HEK293 (cell line): ENCODE data around the gene HCFC1.
"Not testable (repeated sequence)": the region's sequence is repeated elsewhere in the genome, so short reads cannot be mapped to it uniquely, and the experiment has no call there.

ENCODE experiments used
- CTCF ChIA-PET: fragments of 350-600 bp; formaldehyde crosslinking; extraction: SDS; loops from one replicate; lab custom pipeline; 2021; ENCODE audit warnings: antibody characterized with exemption; lab: Yijun Ruan, JAX
- POLR2A ChIA-PET: fragments of 300-600 bp; formaldehyde crosslinking; extraction: SDS; loops from one replicate; lab custom pipeline; 2020; ENCODE audit warnings: antibody characterized with exemption, inconsistent platforms; lab: Yijun Ruan, JAX
- H3K27ac ChIP-seq: fragments of 200-500 bp; sonication (Bioruptor generic); 2 replicates; pipeline ENCODE4 v1.5.1; 2014; ENCODE audit warnings: low read depth, low read length, control low read depth, inconsistent platforms; ENCODE audit errors: extremely low read depth
- H3K36me3 ChIP-seq, 2 experiments: fragments of 200-500 bp in 1 of 2; sonication (Bioruptor generic) in 1 of 2; 1 replicate in 1 of 2; 2 replicates in 1 of 2; pipeline ENCODE4 v1.5.1; 2014 to 2017; ENCODE audit warnings: inconsistent platforms in 2 of 2, low read length in 2 of 2; ENCODE audit not compliant: control insufficient read depth in 2 of 2, insufficient read depth in 1 of 2
- H3K4me1 ChIP-seq: fragments of 200-500 bp; sonication (Bioruptor generic); 2 replicates; pipeline ENCODE4 v1.5.1; 2014; ENCODE audit warnings: mild to moderate bottlenecking, low read length, inconsistent platforms; ENCODE audit not compliant: control insufficient read depth, insufficient read depth
- H3K4me3 ChIP-seq: 2 replicates; pipeline ENCODE4 v1.5.1; 2011; ENCODE audit warnings: low read depth, mild to moderate bottlenecking, control low read depth, low read length, moderate library complexity
- H3K9me3 ChIP-seq: fragments of 200-500 bp; sonication (Bioruptor generic); 2 replicates; pipeline ENCODE4 v1.5.1; 2014; ENCODE audit warnings: low read depth, low read length, inconsistent platforms; ENCODE audit not compliant: control insufficient read depth, insufficient read depth
- BCL11B ChIP-seq: fragments of 450-650 bp; formaldehyde crosslinking; IDR thresholded peaks from 2 replicates; pipeline ENCODE4 v1.5.1; 2016; ENCODE audit warnings: low read depth, missing biosample characterization, missing genetic modification characterization
- HOXC10 ChIP-seq: sonication (generic); formaldehyde crosslinking; IDR thresholded peaks from 2 replicates; pipeline ENCODE4 v1.8.1; 2023; ENCODE audit warnings: mild to moderate bottlenecking, missing genetic modification reagents
- ZBTB1 ChIP-seq: fragments of 450-650 bp; formaldehyde crosslinking; IDR thresholded peaks from 2 replicates; pipeline ENCODE4 v1.5.1; 2016; ENCODE audit warnings: missing biosample characterization, missing genetic modification characterization
- ZFP69B ChIP-seq: fragments of 450-650 bp; formaldehyde crosslinking; IDR thresholded peaks from 2 replicates; pipeline ENCODE4 v1.5.1; 2016; ENCODE audit warnings: missing biosample characterization, missing genetic modification characterization
- ZNF10 ChIP-seq: fragments of 450-650 bp; formaldehyde crosslinking; IDR thresholded peaks from 2 replicates; pipeline ENCODE4 v1.5.1; 2017; ENCODE audit warnings: missing biosample characterization, missing genetic modification characterization
- ZNF510 ChIP-seq: fragments of 450-650 bp; formaldehyde crosslinking; IDR thresholded peaks from 2 replicates; pipeline ENCODE4 v1.5.1; 2018; ENCODE audit warnings: mild to moderate bottlenecking, missing genetic modification characterization, missing biosample characterization; ENCODE audit not compliant: insufficient replicate concordance
- ZNF837 ChIP-seq: fragments of 450-650 bp; formaldehyde crosslinking; IDR thresholded peaks from 2 replicates; pipeline ENCODE4 v1.5.1; 2016; ENCODE audit warnings: missing biosample characterization, missing genetic modification characterization
- TF ChIP-seq, protein P1 (sequence below): fragments of 450-650 bp; formaldehyde crosslinking; IDR thresholded peaks from 2 replicates; pipeline ENCODE4 v1.5.1; 2017; ENCODE audit warnings: missing biosample characterization, missing genetic modification characterization
- TF ChIP-seq, protein P2 (sequence below): fragments of 450-650 bp; formaldehyde crosslinking; IDR thresholded peaks from 2 replicates; pipeline ENCODE4 v1.5.1; 2016; ENCODE audit warnings: missing biosample characterization, missing genetic modification characterization

The HCFC1 gene

DNA sequence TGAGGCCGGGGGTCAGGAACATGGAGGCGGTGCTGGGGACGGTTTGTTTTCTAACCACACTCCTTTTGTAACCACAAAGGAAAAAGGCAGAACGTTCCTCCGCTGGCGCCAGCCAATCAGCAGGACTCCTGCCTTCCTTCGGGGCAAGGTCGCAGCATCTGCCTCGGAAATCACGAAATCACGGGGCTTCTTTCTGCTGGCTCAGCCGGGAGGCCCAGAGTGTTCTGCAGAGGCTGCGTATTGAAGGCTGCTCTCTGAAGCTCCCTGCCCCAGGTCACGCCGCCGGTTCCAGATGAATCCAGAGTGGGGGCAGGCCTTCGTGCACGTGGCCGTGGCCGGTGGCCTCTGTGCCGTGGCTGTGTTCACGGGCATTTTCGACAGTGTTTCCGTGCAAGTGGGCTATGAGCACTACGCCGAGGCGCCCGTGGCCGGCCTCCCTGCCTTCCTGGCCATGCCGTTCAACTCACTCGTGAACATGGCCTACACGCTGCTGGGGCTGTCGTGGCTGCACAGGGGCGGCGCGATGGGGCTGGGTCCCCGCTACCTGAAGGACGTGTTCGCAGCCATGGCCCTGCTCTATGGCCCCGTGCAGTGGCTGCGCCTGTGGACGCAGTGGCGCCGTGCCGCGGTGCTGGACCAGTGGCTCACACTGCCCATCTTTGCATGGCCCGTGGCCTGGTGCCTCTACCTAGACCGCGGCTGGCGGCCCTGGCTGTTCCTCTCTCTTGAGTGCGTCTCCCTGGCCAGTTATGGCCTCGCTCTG is 10.3 kb upstream of the HCFC1 start:
- no peaks in the 10 kb centered on the region for H3K4me1 ChIP-seq
- POLR2A ChIA-PET = interaction anchor here (1.6 to 1.9 kb wide), 2 partner anchors 9 to 11 kb away, joined by 4 to 8 read pairs; partner anchors contain the start of genes HCFC1 and TMEM187

DNA sequence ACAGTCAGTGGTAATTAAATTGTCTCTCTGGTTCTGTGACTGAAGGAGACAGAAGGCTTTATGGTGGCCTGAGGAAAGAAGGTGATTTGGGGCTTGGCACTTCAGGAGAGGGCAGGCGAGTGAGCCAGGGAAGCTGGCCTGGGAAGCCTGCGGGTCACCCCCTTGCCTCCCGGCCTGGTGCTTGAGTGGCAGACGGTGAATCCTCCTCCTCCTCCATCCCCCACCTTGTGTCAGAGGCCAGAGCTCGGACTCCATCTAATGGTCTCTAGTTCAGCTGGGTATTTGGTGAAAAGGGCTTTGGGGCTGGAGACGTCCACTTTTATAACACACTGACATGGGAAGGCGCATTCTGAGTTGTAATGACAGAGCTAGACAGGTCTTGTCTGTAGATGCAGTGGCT is 9.6 kb upstream of the HCFC1 start:
- no peak overlapping the region for H3K4me3 ChIP-seq
- no peaks in the 10 kb centered on the region for H3K36me3 ChIP-seq
- ChIA-PET POLR2A (interaction anchor here (1.6 to 1.9 kb wide), 2 partner anchors 9 to 10 kb away, joined by 4 to 8 read pairs; partner anchors contain the start of genes HCFC1 and TMEM187), CTCF (interaction anchor here (0.7 to 1.1 kb wide), 2 partner anchors 32 to 424 kb away, joined by 3 to 5 read pairs; no protein-coding TSS in a partner anchor)
- no peak overlapping the region for H3K27ac ChIP-seq
- TF ChIP-seq BCL11B (tag by site-specific recombination) (no peak), ZBTB1 (tag by site-specific recombination) (no peak)
- H3K9me3 ChIP-seq = no peaks in the 10 kb centered on the region
- no peaks in the 10 kb centered on the region for H3K4me1 ChIP-seq

More for the DNA sequence above, 10.3 kb upstream of the HCFC1 start:
- CTCF ChIA-PET = interaction anchor here (0.6 to 1.1 kb wide), 2 partner anchors 9 to 31 kb away, joined by 3 read pairs; partner anchors contain the start of gene TMEM187
- H3K36me3 ChIP-seq = no peaks in the 10 kb centered on the region
- TF ChIP-seq, protein P1, sequence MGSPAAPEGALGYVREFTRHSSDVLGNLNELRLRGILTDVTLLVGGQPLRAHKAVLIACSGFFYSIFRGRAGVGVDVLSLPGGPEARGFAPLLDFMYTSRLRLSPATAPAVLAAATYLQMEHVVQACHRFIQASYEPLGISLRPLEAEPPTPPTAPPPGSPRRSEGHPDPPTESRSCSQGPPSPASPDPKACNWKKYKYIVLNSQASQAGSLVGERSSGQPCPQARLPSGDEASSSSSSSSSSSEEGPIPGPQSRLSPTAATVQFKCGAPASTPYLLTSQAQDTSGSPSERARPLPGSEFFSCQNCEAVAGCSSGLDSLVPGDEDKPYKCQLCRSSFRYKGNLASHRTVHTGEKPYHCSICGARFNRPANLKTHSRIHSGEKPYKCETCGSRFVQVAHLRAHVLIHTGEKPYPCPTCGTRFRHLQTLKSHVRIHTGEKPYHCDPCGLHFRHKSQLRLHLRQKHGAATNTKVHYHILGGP (tag by site-specific recombination) = no peak
- TF ChIP-seq HOXC10 = 0 out of 2 replicates have a peak, but pooled peaks have one; percentile 28
- TF ChIP-seq, all 188 proteins: peak for 1
- no peak overlapping the region for H3K4me3 ChIP-seq
- no peak overlapping the region for H3K27ac ChIP-seq
- no peaks in the 10 kb centered on the region for H3K9me3 ChIP-seq

DNA sequence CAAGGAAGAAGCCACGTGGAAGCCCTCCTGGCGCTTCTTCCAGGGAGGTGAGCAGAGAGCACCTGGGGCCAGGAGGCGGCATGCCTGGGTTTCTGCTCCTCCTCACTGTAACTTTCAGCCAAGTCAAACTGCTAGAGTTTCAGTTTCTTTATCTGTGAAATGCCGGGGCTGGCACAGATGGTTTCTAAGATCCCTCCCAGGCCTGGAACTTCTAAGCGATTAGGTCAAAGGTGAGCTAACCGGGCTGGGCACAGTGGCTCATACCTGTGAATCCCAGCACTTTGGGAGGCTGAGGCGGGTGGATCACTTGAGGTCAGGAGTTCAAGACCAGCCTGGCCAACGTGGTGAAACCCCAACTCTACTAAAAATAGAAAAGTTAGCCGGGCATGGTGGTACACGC is 8.8 kb upstream of the HCFC1 start:
- H3K4me3 ChIP-seq, H3K36me3 ChIP-seq, H3K4me1 ChIP-seq, H3K27ac ChIP-seq, CTCF ChIA-PET, H3K9me3 ChIP-seq: not testable (repeated sequence)
- POLR2A ChIA-PET = interaction anchor here (0.6 to 1.9 kb wide), 3 partner anchors 8 to 109 kb away, joined by 4 to 9 read pairs (median 8); partner anchors contain the start of genes HCFC1 and TMEM187

DNA sequence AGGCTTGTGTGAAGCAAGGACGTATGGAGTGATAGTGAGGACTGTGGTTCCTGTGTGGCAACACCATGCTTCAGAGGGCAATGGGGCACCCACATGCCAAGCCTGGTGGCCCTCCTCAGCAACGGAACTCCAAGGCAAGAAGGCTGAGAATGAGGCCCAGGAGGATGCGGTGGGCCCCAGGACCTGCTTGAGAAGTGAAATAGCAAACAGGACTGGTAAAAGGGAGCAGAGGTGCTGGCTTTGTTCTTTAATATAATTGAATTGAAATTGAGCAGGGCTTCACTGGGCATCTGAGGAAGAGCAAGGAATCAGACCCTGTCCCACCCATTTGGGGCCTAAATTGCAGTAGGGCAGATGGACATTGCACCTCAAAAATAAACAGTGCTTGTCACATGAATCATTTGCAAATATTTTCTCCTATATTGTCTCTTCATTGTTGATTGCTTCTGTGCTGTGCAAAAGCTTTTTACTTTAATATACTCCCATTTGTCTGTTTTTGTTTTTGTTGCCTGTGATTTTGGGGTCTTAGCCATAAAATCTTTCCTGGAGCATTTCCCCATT is 3.2 kb upstream of the HCFC1 start:
- Histone ChIP-seq H3K4me1 (peaks cover 6% of the 10 kb centered on the region; the same call in 1 of the 2 replicates), H3K27ac (no peak overlapping the region), H3K4me3 (no peak overlapping the region), H3K9me3 (no peaks in the 10 kb centered on the region), H3K36me3 (no peaks in the 10 kb centered on the region)
- TF ChIP-seq, protein P2, sequence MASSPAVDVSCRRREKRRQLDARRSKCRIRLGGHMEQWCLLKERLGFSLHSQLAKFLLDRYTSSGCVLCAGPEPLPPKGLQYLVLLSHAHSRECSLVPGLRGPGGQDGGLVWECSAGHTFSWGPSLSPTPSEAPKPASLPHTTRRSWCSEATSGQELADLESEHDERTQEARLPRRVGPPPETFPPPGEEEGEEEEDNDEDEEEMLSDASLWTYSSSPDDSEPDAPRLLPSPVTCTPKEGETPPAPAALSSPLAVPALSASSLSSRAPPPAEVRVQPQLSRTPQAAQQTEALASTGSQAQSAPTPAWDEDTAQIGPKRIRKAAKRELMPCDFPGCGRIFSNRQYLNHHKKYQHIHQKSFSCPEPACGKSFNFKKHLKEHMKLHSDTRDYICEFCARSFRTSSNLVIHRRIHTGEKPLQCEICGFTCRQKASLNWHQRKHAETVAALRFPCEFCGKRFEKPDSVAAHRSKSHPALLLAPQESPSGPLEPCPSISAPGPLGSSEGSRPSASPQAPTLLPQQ = peak; percentile 61
- TF ChIP-seq ZNF510 = no peak
- no peak for TF ChIP-seq ZNF837 (tag by site-specific recombination)
- TF ChIP-seq ZFP69B = peak; percentile 53; the same call in 1 of the 2 replicates
- no peak for TF ChIP-seq ZNF10
- CTCF ChIA-PET = interaction anchor here (0.6 to 2.2 kb wide), 2 partner anchors 28 to 366 kb away, joined by 5 to 6 read pairs; no protein-coding TSS in a partner anchor
- POLR2A ChIA-PET = interaction anchor here (1.7 kb wide), 1 partner anchor 46 kb away, joined by 10 read pairs; no protein-coding TSS in a partner anchor
